ENCODE measurements around the gene OXSR1. TPM values are rescaled to one million over a fixed set of nuclear protein-coding genes. Genes with fewer than 3 reads are reported as not detected.
"Not testable (repeated sequence)": the region's sequence is repeated elsewhere in the genome, so short reads cannot be mapped to it uniquely, and the experiment has no call there.

OXSR1 gene
- total RNA-seq, 2 experiments from 2014 or later = 61.2 to 63.6 TPM

- ChIA-PET POLR2A (interaction anchor here (0.6 kb wide), 1 partner anchor 39 kb away, joined by 3 read pairs; no protein-coding TSS in a partner anchor), CTCF (no interaction called here)
These were observed 39.8 kb upstream of the OXSR1 start for GRCh38 chr3:38125305-38126120.

GRCh38 chr3:38126121-38126892 lies 39.0 kb upstream of the OXSR1 start:
- ChIA-PET CTCF (interaction anchor here (1.1 kb wide), 1 partner anchor 221 kb away, joined by 4 read pairs; the partner anchor contains the start of gene XYLB), POLR2A (interaction anchor here (0.6 kb wide), 2 partner anchors 38 to 193 kb away, joined by 3 read pairs; no protein-coding TSS in a partner anchor)

- ChIA-PET POLR2A (no interaction called here), CTCF (interaction anchor here (1.8 kb wide), 1 partner anchor 10 kb away, joined by 9 read pairs; no protein-coding TSS in a partner anchor)
These were observed 37.6 kb upstream of the OXSR1 start for GRCh38 chr3:38127611-38128302.

GRCh38 chr3:38128303-38128655 lies 37.1 kb upstream of the OXSR1 start:
- POLR2A ChIA-PET = no interaction called here

GRCh38 chr3:38129058-38129457 lies 36.3 kb upstream of the OXSR1 start:
- POLR2A ChIA-PET = no interaction called here
- CTCF ChIA-PET = interaction anchor here (1.8 kb wide), 1 partner anchor 11 kb away, joined by 9 read pairs; no protein-coding TSS in a partner anchor

More at GRCh38 chr3:38128303-38128655, 37.1 kb upstream of the OXSR1 start:
- CTCF ChIA-PET = interaction anchor here (1.8 kb wide), 1 partner anchor 10 kb away, joined by 9 read pairs; no protein-coding TSS in a partner anchor

GRCh38 chr3:38130631-38131065 lies 34.7 kb upstream of the OXSR1 start:
- CTCF ChIA-PET = interaction anchor here (2.0 kb wide), 1 partner anchor 11 kb away, joined by 8 read pairs; no protein-coding TSS in a partner anchor
- POLR2A ChIA-PET = no interaction called here

- CTCF ChIA-PET = interaction anchor here (1.0 to 2.0 kb wide), 2 partner anchors 8 to 12 kb away, joined by 3 to 8 read pairs; no protein-coding TSS in a partner anchor
These were observed 33.5 kb upstream of the OXSR1 start for GRCh38 chr3:38131621-38132369.

DNA sequence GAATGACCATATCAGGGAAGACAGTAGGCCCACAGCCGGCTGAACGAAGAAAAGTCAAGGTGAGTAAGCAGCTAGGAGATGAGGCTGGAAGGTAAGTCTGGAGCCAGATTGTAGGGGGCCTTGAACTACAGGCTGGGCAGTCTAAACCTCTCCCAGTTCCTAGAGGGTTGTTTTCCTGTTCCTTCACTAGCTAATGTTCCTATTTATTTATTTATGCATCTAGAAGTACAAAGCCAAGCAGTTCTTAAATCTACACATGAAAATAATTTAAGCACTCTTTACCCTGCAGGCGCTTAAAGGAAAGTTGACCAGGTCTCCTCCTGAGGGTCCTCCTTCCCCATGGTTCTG lies 32.2 kb upstream of the OXSR1 start:
- ChIA-PET POLR2A (no interaction called here), CTCF (interaction anchor here (0.7 to 1.4 kb wide), 2 partner anchors 32 to 214 kb away, joined by 3 read pairs; partner anchors contain the start of genes OXSR1 and XYLB)

More at GRCh38 chr3:38131621-38132369, 33.5 kb upstream of the OXSR1 start:
- POLR2A ChIA-PET = no interaction called here

DNA sequence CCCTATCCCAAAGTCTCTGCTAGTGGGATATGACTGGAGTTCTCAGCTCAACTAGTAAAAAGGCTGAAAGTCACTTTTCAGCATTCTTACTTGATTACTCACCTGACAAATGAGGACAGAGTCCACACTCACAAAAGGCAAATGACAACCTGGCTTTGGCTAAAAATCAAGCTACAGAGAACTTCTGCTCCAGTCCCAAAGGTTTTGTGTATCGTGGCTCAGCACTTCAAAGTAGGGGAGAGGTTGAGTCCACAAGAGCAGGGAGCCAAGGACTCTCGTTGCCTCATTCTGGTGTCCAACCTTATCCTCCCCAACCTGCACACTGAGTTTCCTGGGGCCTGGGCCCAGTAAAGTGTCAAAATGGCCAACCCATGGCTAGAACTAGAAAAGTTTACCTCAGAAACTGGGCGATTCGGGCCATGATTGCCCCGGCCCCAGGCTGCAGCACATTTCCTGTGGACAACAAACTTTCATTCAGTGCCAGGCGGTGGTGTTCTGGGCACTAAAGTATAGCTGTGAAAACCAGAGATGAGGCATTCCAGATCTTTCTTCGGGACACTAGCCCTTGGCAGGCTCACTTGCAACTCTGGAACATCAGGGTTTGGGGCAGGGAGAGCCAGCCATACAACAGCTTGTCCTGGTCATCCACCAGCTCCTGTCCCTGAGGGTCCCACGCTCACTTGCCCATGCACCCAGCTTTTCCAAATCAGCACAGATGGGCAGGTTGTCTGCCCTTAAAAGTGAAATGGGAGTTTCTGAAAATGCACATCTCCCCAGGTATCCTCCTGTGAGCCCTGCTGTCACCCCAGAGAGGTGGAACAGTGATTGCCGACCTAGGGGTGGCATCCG lies 31.6 kb upstream of the OXSR1 start:
- ChIA-PET POLR2A (no interaction called here), CTCF (interaction anchor here (0.7 to 1.4 kb wide), 2 partner anchors 32 to 213 kb away, joined by 3 read pairs; partner anchors contain the start of genes OXSR1 and XYLB)

DNA sequence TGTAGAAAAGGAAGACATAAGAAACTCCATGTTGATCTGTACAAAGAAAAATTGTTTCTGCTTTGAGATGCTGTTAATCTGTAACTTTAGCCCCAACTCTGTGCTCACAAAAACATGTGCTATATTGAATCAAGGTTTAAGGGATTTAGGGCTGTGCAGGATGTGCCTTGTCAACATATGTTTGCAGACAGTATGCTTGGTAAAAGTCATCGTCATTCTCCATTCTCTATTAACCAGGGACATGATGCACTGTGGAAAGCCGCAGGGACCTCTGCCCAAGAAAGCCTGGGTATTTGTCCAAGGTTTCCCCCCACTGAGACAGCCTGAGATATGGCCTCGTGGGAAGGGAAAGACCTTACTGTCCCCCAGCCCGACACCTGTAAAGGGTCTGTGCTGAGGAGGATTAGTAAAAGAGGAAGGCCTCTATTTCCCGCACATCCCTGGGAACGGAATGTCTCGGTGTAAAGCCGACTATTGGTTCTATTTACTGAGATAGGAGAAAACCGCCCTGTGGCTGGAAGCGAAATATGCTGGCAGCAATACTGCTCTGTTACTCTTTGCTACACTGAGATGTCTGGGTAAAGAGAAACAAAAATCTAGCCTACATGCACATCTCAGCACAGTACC lies 30.7 kb upstream of the OXSR1 start:
- CTCF ChIA-PET = interaction anchor here (1.4 kb wide), 1 partner anchor 31 kb away, joined by 3 read pairs; the partner anchor contains the start of gene OXSR1
- POLR2A ChIA-PET = not testable (repeated sequence)

DNA sequence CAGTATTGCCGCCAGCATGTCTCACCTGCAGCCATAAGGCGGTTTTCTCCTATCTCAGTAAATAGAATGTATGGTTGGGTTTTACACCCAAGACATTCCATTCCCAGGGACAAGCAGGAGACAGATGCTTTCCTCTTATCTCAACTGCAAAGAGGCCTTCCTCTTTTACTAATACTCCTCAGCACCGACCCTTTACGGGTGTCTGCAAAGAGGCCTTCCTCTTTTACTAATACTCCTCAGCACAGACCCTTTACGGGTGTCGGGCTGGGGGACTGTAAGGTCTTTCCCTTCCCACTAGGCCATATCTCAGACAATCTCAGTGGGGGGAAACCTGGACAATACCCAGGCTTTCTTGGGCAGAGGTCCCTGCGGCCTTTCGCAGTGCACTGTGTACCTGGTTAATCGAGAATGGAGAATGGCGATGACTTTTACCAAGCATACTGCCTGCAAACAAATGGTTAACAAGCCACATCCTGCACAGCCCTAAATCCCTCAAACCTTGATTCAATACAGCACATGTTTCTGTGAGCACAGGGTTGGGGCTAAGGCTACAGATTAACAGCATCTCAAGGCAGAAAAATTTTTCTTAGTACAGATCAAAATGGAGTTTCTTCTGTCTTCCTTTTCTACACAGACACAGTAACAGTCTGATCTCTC lies 29.6 kb upstream of the OXSR1 start:
- ChIA-PET POLR2A (interaction anchor here (5.0 kb wide), 1 partner anchor 29 kb away, joined by 86 read pairs; the partner anchor contains the start of gene OXSR1), CTCF (interaction anchor here (2.5 kb wide), 1 partner anchor 29 kb away, joined by 13 read pairs; the partner anchor contains the start of gene OXSR1)

DNA sequence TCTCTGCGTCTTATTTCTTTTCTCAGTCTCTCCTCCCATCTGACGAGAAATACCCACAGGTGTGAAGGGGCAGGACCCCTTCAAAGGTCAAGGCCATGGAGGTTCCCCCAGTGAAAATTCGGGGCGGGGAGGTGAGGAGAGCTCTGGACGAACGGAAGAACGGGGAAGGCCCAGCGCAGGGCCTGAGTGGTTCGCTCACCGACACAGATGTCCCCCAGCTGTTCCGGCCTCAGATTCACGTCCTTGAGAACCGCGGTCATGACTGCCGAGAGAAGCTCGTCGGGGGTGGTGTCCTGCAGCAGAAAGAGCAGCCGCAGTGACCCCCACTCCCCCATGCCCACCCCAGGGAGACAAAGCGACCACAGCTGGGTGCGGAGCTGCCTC lies 29.0 kb upstream of the OXSR1 start:
- ChIA-PET CTCF (interaction anchor here (1.3 to 2.5 kb wide), 2 partner anchors 22 to 28 kb away, joined by 4 to 13 read pairs; partner anchors contain the start of gene OXSR1), POLR2A (interaction anchor here (0.8 to 5.0 kb wide), 3 partner anchors 29 to 74 kb away, joined by 3 to 86 read pairs (median 5); partner anchors contain the start of gene OXSR1)

DNA sequence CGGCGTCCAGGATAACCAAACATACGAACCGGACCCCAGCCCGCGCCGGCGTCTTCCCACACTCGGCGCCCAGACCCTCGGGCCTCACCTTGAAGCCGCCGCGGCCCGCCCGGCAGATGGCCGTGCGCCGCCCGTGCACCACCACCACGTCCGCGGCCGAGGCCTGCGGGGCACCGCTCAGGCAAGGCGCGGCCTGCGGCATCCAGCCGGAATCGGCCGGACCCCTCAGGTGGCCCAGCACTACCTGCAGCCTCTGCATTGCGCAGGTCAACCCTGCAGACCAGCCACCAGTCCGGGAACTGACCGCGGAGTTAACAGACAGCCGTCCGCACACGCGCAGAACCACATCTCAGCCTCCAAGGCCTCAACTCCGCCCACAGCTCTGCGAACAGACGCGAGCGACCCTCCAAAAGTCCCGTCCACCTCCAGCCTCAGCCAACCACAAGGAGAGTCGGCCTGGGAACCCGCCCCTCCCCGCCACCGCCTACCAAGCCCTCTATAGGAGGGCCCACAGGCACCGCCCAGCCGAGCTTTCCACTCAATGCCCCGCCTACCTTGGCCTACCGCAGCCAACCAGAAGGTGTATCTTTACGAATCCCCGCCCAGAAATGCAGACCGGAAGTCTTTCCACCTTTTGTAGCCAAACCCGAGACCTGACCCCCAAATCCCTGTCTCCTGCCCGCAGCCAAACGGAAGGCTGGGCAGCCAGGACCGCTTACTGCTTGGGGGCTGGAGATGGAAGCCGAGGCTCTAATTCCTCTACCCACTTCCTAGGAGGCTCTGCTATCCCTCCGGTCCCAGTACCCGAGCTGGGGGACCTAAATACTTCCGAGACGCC lies 28.3 kb upstream of the OXSR1 start, which contains the start of gene ACAA1:
ACAA1 (minus strand) TSS at position 351 of the 838 bp plus-strand sequence; CDS start at position 259, 92 bp downstream.
- POLR2A ChIA-PET = interaction anchor here (0.8 to 5.0 kb wide), 7 partner anchors 20 to 118 kb away, joined by 3 to 86 read pairs (median 4); partner anchors contain the start of genes DLEC1 and OXSR1
- CTCF ChIA-PET = interaction anchor here (0.8 to 2.5 kb wide), 5 partner anchors 21 to 209 kb away, joined by 3 to 13 read pairs (median 4); partner anchors contain the start of genes OXSR1 and XYLB

DNA sequence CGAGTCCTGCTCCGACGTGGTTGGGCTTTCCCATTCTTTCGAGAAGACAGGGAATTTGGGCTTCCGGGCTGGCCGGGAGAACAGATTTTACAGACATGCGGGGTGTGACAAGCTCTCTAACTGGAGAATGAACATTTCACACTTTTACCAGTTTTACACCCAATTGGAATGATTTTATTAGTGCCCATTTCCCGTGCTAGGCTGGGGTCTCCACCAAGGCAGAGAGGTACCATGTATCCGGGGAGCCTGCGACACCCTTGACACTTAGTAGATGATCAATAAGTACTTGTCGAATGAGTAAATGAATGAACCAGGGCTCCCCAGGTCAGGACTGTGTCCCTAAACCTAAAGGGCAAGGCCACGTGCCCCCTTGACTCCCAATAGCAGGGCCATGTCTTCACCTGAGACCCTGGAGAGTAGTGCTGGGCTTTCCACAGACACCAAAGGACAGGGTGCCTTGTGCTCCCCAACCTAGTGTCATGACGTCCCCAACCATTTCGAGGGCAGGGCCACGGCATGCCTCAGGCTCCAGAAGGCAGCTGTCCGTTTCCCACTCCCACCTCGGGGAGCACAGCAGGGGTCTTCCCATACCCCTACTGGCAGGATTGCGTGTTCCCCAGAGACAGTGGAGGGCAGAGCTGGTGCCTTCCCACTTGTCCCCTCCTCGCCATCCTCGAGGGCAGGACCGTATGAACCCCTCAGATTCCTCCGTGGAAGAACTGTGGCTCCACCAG lies 27.6 kb upstream of the OXSR1 start:
- ChIA-PET POLR2A (interaction anchor here (0.8 to 5.0 kb wide), 5 partner anchors 20 to 117 kb away, joined by 3 to 86 read pairs (median 4); partner anchors contain the start of genes DLEC1 and OXSR1), CTCF (interaction anchor here (0.8 to 2.5 kb wide), 5 partner anchors 20 to 209 kb away, joined by 3 to 13 read pairs (median 4); partner anchors contain the start of genes OXSR1 and XYLB)

Data from activated CD8-positive, alpha-beta memory T cell treated with anti-CD3 and anti-CD28 coated beads for 36 hours (primary cell).